Tibial artery (tissue), 4 donors: ENCODE measurements around the gene PPP3R2.

ENCODE experiments used
- DNase-seq, 2 donors: peaks; one replicate each; pipeline ENCODE4 v3.0.0-alpha.2; 2019
- H3K27ac ChIP-seq, 2 donors: fragments of 200-600 bp; sonication (generic) in 1 of 2; 1 replicate in 1 of 2; 2 replicates in 1 of 2; pipeline ENCODE4 v1.5.1; 2018 to 2019; ENCODE audit warnings: mild to moderate bottlenecking in 1 of 2
- H3K27me3 ChIP-seq, 2 donors: fragments of 200-600 bp; sonication (generic) in 1 of 2; one replicate each; pipeline versions ENCODE4 v1.5.1 to v1.6.0; 2016 to 2019
- H3K36me3 ChIP-seq, 3 donors: fragments of 200-600 bp; sonication (generic) in 2 of 3; one replicate each; pipeline ENCODE4 v1.5.1; 2016 to 2019; ENCODE audit warnings: mild to moderate bottlenecking in 2 of 3
- H3K4me1 ChIP-seq, 4 donors: fragments of 200-600 bp; sonication (generic) in 2 of 4; 1 replicate in 3 of 4; 2 replicates in 1 of 4; pipeline ENCODE4 v1.5.1; 2016 to 2019
- H3K4me3 ChIP-seq, 2 donors: fragments of 200-600 bp; sonication (generic) in 1 of 2; 1 replicate in 1 of 2; 2 replicates in 1 of 2; pipeline ENCODE4 v1.5.1; 2018 to 2019; ENCODE audit warnings: mild to moderate bottlenecking in 2 of 2
- H3K9me3 ChIP-seq, 3 donors: fragments of 200-600 bp; sonication (generic) in 1 of 3; one replicate each; pipeline ENCODE4 v1.5.1; 2016 to 2019
- intact Hi-C: fragments of 100-400 bp; cut with DNase I; formaldehyde crosslinking; loops from one replicate; pipeline ENCODE4 v1.15.0; 2023; ENCODE audit warnings: low total_unique reads
- TF ChIP-seq, protein P1 (sequence below), 2 experiments: fragments of 200-600 bp in 1 of 2; fragments of 450-650 bp in 1 of 2; IDR thresholded peaks; one replicate each; pipeline ENCODE4 v1.5.1; 2017 to 2019; ENCODE audit warnings: antibody characterized with exemption in 2 of 2, mild to moderate bottlenecking in 1 of 2, moderate library complexity in 1 of 2

The PPP3R2 gene

DNA sequence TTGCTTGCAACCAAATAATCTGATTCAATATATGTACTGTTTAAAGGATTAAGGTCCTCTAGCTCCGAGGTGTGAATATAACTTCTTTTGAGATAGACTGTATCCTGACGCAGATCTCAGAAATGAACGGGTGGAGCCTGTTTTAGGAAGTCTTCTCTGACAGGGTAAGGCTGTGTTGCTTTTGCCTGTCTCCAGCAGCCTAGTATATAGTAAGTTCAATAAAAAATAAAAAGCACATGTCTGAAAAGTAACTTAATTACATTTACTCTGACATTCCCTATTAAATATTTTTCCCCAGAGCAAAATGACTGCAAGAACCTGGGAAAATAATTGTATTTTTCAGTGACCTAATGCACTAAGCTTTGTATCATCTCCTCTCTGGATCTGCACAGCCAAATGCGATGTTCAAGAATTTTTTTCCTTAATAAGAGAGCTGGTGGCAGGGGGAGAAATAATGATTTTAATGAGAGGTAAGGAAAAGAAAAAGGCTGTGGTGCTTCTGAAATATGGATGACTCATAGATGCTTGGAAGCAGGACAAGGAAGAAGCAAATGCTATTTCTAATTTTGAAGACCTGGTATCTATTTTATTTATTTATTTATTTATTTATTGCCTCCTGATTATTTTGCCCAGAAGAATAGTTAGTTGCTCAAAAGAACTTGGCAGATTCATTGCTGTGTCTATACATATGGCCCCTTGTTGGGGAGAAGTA is 7.3 kb downstream of the PPP3R2 start:
- H3K27ac ChIP-seq: no peak overlapping the region
- TF ChIP-seq, protein P1, sequence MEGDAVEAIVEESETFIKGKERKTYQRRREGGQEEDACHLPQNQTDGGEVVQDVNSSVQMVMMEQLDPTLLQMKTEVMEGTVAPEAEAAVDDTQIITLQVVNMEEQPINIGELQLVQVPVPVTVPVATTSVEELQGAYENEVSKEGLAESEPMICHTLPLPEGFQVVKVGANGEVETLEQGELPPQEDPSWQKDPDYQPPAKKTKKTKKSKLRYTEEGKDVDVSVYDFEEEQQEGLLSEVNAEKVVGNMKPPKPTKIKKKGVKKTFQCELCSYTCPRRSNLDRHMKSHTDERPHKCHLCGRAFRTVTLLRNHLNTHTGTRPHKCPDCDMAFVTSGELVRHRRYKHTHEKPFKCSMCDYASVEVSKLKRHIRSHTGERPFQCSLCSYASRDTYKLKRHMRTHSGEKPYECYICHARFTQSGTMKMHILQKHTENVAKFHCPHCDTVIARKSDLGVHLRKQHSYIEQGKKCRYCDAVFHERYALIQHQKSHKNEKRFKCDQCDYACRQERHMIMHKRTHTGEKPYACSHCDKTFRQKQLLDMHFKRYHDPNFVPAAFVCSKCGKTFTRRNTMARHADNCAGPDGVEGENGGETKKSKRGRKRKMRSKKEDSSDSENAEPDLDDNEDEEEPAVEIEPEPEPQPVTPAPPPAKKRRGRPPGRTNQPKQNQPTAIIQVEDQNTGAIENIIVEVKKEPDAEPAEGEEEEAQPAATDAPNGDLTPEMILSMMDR (IDR thresholded peaks at IDR 0.05): no peak
- no peaks in the 10 kb centered on the region for H3K9me3 ChIP-seq
- DNase-seq: no peak
- no peak overlapping the region for H3K4me3 ChIP-seq
- intact Hi-C loops: no loop called here
- H3K4me1 ChIP-seq: no peaks in the 10 kb centered on the region
- no peaks in the 10 kb centered on the region for H3K27me3 ChIP-seq
- no peaks in the 10 kb centered on the region for H3K36me3 ChIP-seq

DNA sequence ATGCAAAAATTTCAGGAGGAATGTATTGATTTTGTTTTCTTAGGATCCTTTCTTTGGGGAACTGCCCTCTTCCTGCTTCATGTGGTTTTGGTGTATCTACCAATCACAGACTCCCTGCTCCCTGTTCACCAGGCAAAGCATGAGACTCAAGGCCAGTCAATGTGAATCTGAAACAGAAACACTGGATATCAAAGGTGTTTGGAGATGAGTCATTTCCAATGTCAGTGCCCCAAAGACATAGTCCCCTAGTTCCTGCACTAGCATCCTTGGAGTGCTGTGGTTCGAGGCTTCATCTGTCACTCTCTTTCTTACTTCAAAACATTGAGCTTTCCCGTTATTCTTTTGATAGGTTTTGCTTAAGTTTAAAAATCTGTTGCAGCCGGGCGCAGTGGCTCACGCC is 8.1 kb downstream of the PPP3R2 start:
- Histone ChIP-seq H3K27me3 (no peaks in the 10 kb centered on the region), H3K9me3 (no peaks in the 10 kb centered on the region), H3K36me3 (no peaks in the 10 kb centered on the region), H3K4me3 (no peak overlapping the region), H3K4me1 (no peaks in the 10 kb centered on the region), H3K27ac (no peak overlapping the region)
- TF ChIP-seq, protein P1 (IDR thresholded peaks at IDR 0.05): no peak
- DNase-seq: no peak
- intact Hi-C loops: no loop called here

DNA sequence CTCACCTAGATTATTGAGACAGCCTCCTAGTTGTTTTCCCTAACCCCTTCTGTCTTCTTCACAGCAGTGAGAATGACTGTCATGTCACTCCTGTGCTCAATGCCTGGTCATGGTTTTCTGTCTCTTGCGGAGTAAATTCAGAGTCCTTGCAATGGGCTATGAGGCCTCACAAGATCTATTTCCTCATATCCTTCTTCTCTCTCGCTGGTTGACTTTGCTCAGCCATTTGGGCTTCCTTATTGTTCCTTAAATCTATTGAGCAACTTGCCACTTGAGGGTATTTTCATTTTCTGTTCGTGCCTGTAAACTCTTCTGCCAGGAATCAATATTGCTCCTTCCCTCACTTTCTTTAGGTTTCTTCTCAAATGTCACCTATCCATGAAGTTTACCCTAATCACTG is 9.0 kb downstream of the PPP3R2 start:
- H3K27ac ChIP-seq: no peak overlapping the region
- TF ChIP-seq, protein P1 (IDR thresholded peaks at IDR 0.05): no peak
- intact Hi-C loops: no loop called here

DNA sequence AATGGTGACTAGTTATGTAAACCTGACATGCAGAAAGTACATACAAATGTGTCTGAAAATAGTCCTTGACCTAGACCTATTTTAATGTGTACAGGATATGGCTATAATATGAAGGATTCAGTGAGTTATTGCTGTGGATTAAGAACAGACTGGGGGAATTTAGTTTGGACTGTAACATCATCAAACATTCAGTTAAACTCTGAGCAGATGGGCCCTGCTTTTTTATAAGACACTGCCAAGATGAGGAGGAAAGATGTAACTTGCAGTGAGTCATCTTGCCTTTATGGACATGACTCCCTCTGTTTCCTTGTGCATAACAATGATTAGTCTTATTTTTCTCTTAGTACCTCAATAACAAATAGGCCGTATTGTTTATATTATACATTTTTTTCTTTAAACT is 12.2 kb downstream of the PPP3R2 start:
- H3K27ac ChIP-seq: no peak overlapping the region
- no peaks in the 10 kb centered on the region for H3K4me1 ChIP-seq
- DNase-seq: no peak
- H3K9me3 ChIP-seq: no peaks in the 10 kb centered on the region
- TF ChIP-seq, protein P1 (IDR thresholded peaks at IDR 0.05): no peak
- intact Hi-C loops: no loop called here
- no peak overlapping the region for H3K4me3 ChIP-seq
- H3K27me3 ChIP-seq: no peaks in the 10 kb centered on the region
- no peaks in the 10 kb centered on the region for H3K36me3 ChIP-seq

More for the DNA sequence above, 9.0 kb downstream of the PPP3R2 start:
- Histone ChIP-seq H3K27me3 (no peaks in the 10 kb centered on the region), H3K4me3 (no peak overlapping the region), H3K4me1 (no peaks in the 10 kb centered on the region), H3K36me3 (no peaks in the 10 kb centered on the region), H3K9me3 (no peaks in the 10 kb centered on the region)
- no peak for DNase-seq

DNA sequence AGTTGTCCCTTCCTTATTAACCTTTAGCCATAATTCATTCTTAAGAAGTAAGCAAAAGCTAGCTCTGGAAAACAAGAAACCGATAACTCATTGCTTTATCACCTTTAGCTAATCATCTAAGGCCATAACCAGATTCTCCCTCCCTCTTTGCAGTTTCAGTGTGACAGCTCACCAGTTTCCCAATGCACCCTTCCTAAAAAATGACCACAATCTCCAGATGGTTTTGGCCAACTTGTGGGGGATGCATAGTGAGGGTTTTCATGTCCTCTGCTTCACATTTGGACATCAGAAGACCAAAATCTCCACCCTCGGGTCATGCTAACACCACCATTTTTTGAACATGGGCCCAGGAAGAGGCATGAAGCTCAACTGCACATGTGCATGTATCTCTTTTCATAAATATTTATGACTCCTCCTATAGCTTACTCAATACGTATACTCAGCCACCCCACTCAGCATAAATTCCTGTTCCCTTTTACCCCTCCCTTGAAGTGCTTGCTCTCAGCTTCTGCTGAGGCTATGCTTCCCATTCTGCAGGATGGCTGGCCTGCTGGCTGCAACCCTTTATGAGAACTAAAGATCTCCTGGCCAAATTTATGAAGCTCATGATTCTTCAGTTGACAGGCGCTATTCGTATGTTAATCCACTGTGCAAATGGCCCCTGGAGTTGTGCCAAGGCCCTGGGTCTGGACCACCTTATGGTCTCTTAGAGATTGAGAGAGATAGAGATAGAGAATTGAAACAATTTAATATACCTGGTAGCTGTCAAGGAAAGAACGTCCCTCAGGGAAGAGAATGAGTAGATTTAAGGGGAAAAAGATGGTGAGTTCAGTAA is 14.8 kb downstream of the PPP3R2 start:
- Histone ChIP-seq H3K9me3 (no peaks in the 10 kb centered on the region), H3K27me3 (no peaks in the 10 kb centered on the region), H3K4me3 (no peak overlapping the region), H3K4me1 (no peaks in the 10 kb centered on the region), H3K27ac (no peak overlapping the region), H3K36me3 (no peaks in the 10 kb centered on the region)
- no peak for DNase-seq
- TF ChIP-seq, protein P1 (IDR thresholded peaks at IDR 0.05): no peak
- intact Hi-C loops: no loop called here
